Measurements from ENCODE around the gene CCDC148. TPM values are rescaled to one million over a fixed set of nuclear protein-coding genes. Genes with fewer than 3 reads are reported as not detected.

Gene CCDC148
- total RNA-seq, 1 donor from 2014 or later, result 0.32 TPM

GRCh38 chr2:158205215-158205614 is 251.3 kb downstream of the CCDC148 start:
- no peak for ATAC-seq

DNA sequence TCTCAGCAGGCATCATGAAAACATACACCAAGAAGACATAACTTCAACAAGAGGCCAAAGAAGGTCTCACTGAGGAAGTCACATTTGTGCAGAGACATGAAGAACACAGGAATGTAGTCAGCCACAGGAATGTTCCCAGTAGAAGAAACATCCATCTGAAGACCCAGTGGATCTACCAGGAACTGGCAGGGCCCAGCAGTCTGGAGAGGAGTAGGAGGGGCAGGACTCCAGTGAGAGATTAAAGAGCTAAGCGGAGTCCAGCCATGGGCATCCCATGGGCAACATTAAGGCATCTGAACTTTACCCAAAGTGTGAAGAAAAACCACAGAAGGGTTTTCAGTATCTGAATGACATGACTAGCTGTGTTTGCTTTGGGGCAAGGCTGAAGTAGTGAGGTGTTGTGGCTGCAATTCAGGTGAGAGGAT is 251.8 kb downstream of the CCDC148 start:
- ATAC-seq, result no peak

GRCh38 chr2:158202161-158202815 is 254.3 kb downstream of the CCDC148 start:
- no peak for ATAC-seq

DNA sequence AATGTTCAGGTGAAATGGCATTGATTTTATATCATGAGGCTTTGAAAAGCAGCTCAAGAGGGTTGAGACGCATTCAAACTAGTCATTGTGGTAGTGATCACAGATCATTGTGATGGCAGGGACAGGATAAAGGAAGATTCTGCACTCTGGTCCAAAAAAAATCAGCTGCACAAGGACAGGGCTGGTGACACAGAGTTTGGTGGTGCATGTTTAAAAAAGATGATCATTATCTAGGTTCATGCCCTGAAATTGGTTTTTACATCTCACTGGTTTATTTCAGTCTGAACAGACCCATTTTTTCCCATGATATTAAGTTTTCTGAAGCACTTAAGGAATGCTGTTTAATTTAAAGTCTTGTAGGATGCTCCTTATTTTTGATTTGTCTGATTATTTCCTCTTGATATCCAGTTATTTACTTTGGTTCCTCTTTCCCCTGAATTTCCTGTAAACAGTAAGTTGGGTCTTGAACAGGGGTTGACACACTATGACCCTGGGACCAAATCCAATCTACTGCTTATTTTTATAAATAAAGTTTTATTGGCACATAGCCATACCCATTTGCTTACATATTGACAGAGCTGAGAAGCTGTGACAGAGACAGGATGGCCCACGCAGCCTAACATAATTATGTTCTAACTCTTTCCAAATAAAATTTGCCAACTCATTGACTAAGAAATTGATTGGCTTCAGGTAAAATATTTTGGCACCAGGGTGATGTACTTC is 256.5 kb downstream of the CCDC148 start:
- no peak for ATAC-seq

GRCh38 chr2:158197940-158198339 is 258.6 kb downstream of the CCDC148 start:
- peak; percentile 37 for ATAC-seq

DNA sequence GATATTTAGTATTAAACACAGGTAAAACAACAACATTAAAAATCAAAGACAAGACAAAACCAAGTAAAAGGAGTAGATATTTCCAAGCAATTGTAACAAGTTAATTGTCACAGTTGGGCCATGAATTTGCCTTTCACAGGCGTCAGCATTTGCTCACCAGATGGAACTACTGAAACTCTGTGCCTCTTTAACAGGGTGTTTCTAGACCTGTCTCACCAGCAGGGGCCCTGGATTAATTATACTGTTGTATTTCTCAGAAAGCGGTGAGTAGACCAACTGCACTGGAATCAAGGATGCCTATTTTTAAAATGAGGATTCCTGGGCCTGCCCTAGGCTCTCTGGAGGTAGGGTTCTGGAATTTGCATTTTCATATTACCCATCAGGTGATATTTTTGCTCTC is 262.3 kb downstream of the CCDC148 start:
- no peak for ATAC-seq

- ATAC-seq, result no peak
Measured at GRCh38 chr2:158192515-158193443, 263.8 kb downstream of the CCDC148 start.

- no peak for ATAC-seq
Measured at GRCh38 chr2:158191076-158191895, 265.3 kb downstream of the CCDC148 start.

GRCh38 chr2:158189526-158189925 is 267.0 kb downstream of the CCDC148 start:
- peak; percentile 44 for ATAC-seq

DNA sequence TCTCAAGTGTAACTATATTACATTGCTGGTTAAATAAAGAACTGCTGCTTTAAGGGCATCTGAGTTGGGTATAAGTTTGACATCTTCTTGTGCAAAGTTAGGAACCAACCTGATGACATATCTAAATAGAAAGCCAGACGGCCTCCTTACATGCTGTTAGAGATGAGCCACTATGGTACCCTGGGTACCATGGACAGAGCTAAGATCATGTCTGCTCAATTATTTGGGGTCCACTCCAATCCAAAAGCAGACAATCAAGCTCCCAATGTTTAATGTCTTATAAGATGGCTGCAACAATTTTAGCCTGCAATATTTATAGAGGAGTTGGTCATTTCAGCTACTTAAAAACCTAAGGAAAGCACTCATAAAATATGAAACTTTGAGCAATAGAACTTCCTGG is 268.6 kb downstream of the CCDC148 start:
- no peak for ATAC-seq

DNA sequence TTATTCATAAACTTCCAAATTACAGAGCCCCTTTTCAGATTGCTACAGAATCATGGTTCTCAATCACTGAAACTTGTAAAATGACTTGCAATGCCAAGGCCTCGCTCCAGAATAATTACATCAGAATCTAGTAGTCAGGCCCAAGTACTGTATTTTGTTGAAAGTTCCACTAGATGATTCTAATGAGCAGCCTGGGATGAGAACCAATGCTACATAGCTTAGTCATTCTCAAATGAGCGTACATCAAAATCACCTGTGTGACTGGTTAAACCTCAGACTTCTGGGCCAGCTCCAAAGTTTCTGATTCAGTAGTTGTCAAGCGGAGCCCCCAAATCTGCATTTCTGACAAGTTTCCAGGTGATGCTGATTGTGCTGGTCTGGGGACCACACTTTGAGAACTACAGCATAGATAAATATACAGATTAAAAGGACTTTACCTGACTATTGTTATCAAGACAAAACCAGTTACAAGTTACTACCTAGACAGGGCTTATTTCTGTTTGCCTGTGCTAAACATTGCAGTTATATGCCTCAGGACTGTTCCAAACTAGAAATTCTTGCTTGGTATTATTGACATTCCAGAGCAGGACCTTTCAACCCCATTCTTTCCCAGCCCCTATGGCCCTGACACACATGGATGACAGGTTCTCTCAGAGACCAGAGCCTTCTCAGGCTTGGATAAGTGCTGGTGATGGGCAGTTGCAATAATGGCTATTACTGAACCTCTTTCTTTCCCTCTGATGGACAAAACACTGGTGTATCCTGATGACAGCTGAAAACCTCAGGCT is 271.8 kb downstream of the CCDC148 start:
- peak; percentile 80 for ATAC-seq

DNA sequence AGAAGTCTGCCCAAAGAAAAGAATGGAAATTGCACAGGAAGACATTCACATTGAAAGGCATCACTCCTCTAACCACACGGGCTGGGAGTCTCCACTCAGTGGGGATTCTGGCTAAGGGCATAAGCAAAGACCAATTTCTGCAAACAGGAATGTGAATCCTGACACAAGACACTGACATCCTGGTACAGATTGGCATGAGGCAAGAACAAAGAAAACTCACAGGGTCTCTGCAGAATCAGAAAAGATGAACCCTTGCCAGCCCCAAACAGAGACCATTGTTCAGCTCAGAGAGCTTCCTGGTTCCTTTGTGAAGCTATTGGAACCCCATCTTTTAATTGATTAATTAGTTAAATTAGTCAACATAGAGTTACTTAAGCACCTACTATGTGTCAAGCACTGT is 272.6 kb downstream of the CCDC148 start:
- ATAC-seq, result no peak

- no peak for ATAC-seq
Measured at GRCh38 chr2:158182676-158183295, 273.8 kb downstream of the CCDC148 start.

GRCh38 chr2:158181171-158181570 is 275.4 kb downstream of the CCDC148 start:
- peak; percentile 62 for ATAC-seq

DNA sequence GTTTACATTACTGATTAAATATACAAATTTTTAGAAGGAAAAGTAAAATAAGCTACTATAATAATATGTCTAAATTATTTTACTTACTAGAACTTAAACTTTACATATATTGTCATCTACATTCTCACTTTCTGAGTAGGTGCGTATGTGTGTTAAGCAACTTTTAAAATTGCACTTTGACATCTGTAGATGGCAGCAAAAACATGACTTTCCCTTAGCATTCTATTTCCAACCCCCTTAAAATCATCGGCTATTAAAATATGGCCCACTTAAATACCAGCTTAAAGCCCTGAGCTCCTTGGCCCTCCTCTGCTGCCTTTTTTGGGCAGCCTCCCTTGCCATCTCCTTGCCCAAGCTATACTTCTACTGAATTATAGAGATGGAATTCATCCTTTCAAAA is 276.9 kb downstream of the CCDC148 start:
- no peak for ATAC-seq

GRCh38 chr2:158178646-158179045 is 277.9 kb downstream of the CCDC148 start:
- no peak for ATAC-seq

DNA sequence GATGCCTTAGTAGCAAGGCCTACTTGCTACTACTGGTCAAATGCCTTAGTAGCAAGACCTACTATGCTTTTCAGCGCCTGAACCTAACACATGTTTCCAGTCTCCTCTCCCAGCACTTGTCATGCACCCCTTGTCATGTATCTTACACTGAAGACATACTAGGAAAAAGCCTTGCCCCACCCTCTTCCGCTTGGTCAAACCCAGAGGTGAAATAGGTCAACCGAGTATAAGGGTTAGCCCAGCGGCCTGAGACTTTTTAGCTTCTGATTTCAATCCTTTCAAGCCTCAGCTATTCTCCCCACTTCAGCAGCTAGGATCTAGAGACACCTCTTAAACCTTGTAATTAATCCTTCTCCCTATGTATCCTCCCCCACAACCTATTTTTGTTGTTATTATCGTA is 281.6 kb downstream of the CCDC148 start:
- ATAC-seq, result no peak

DNA sequence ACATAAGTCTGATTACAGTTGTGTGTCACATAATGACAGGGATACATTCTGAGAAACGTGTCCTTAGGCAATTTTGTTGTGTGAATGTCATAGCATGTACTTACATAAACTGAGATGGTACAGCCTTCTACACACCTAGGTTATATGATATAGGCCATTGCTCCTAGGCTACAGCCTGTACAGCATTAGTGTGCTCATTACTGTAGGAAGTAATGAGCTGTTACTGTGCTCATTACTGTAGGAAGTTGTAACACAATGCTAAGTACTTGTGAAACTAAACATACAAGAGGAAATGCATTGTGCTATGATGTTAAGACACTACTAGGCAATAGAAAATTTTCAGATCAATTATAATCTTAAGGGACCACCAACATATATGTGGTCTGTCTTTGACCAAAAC is 282.1 kb downstream of the CCDC148 start:
- peak; percentile 10 for ATAC-seq

DNA sequence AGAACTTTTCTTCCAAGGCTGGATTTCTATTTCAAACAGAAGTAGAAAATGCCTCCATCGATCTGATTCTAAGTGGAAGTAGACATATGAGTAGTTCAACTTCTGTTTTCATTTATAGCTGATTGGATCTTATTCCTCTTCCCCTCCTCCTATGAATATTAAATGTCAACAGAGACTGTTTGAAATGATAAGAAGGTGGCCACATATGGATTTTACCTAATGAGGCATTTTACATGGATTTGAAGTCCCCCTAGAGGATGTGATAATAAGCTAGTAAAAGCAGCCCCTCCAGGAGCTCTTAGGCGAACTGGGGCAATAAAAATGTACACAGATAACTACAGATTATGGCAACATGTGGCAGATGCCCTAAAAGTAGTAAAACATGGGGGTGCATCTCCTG is 283.8 kb downstream of the CCDC148 start:
- ATAC-seq, result no peak

DNA sequence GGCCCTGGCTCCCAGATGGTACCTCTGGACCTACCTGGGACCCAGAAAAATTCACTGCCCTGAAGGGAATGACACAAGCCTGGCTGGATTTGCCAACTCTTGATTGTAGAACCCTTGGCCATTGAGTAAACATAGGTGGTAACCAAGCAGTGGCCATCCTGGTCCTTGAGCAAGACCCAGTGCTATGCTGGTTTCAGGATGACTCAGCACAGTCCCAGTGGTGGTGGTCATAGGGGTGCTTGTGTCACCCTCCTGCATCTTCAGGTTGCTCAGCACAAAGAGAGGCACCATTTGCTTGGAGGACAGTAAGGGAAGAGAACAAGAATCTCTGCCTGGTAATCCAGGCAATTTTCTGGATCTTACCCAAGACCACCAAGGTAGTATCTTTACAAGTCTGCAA is 302.0 kb downstream of the CCDC148 start:
- no peak for ATAC-seq

Data from esophagus mucosa (tissue), 1 donor.